ENCODE data around the gene SUPT3H.

DNA sequence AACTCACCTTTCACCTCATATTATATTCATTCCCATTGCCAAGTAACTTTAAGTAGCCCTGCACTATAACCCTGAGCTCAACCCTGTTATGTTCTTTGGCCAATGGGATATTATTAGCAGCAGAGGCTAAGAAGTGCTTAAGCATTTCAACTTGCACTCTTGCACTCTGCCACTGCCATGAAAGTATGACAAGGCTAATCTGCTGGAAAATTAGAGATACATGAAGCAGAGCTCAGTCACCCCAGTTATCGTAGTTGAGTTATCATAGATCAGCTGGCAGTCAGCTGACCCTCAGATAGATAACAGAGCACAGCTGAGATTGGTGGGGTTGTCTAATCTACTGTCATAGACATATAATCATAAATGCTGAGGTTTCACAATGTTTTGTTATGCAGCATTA, 259.0 kb downstream of the SUPT3H start:
- TF ChIP-seq, protein P1, sequence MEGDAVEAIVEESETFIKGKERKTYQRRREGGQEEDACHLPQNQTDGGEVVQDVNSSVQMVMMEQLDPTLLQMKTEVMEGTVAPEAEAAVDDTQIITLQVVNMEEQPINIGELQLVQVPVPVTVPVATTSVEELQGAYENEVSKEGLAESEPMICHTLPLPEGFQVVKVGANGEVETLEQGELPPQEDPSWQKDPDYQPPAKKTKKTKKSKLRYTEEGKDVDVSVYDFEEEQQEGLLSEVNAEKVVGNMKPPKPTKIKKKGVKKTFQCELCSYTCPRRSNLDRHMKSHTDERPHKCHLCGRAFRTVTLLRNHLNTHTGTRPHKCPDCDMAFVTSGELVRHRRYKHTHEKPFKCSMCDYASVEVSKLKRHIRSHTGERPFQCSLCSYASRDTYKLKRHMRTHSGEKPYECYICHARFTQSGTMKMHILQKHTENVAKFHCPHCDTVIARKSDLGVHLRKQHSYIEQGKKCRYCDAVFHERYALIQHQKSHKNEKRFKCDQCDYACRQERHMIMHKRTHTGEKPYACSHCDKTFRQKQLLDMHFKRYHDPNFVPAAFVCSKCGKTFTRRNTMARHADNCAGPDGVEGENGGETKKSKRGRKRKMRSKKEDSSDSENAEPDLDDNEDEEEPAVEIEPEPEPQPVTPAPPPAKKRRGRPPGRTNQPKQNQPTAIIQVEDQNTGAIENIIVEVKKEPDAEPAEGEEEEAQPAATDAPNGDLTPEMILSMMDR (IDR thresholded peaks at IDR 0.05; ENCODE audit: low read depth, low read length): no peak
- TF ChIP-seq, protein P2, sequence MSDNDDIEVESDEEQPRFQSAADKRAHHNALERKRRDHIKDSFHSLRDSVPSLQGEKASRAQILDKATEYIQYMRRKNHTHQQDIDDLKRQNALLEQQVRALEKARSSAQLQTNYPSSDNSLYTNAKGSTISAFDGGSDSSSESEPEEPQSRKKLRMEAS (IDR thresholded peaks at IDR 0.05; ENCODE audit: low read depth, low read length): no peak
- no peak for TF ChIP-seq POLR2A (IDR thresholded peaks at IDR 0.05; ENCODE audit: extremely low read depth, insufficient read length)
